Endothelial cell of umbilical vein (primary cell): ENCODE data around the gene ATG5.

Experiments used
- CTCF ChIP-seq, 2 donors: IDR thresholded peaks; 1 replicate in 1 of 2; 2 replicates in 1 of 2; pipeline ENCODE4 v1.5.1; 2011; ENCODE audit warnings: low read length in 2 of 2, mild to moderate bottlenecking in 2 of 2, moderate library complexity in 2 of 2, control low read depth in 1 of 2, inconsistent platforms in 1 of 2, low read depth in 1 of 2; ENCODE audit not compliant: insufficient read depth in 1 of 2; ENCODE audit errors: extremely low read depth in 1 of 2
- EZH2 ChIP-seq: IDR thresholded peaks from 2 replicates; pipeline ENCODE4 v1.6.1; 2012; ENCODE audit warnings: borderline replicate concordance, low read depth, mild to moderate bottlenecking, moderate library complexity, low read length, inconsistent platforms; ENCODE audit not compliant: severe bottlenecking
- FOS ChIP-seq: IDR thresholded peaks from 2 replicates; pipeline ENCODE4 v1.6.1; 2011; ENCODE audit warnings: mild to moderate bottlenecking, low read length, moderate library complexity, borderline replicate concordance; ENCODE audit not compliant: insufficient read depth
- GATA2 ChIP-seq: IDR thresholded peaks from 2 replicates; pipeline ENCODE4 v1.7.0; 2011; ENCODE audit warnings: low read depth, mild to moderate bottlenecking, moderate library complexity, mixed read lengths, low read length; ENCODE audit not compliant: insufficient read length, insufficient read depth
- JUN ChIP-seq: IDR thresholded peaks from 2 replicates; pipeline ENCODE4 v1.6.1; 2011; ENCODE audit warnings: borderline replicate concordance, low read depth; ENCODE audit not compliant: insufficient read length, insufficient read depth
- MAX ChIP-seq: IDR thresholded peaks from 2 replicates; pipeline ENCODE4 v1.6.1; 2011; ENCODE audit not compliant: insufficient read depth, insufficient read length
- MYC ChIP-seq: IDR thresholded peaks from one replicate; pipeline ENCODE4 v1.6.1; 2011; ENCODE audit warnings: mild to moderate bottlenecking, low read depth, low read length
- POLR2A ChIP-seq: IDR thresholded peaks from 2 replicates; pipeline ENCODE4 v1.6.1; 2012; ENCODE audit warnings: low read depth, mild to moderate bottlenecking, control low read depth, low read length
- POLR2AphosphoS5 ChIP-seq: IDR thresholded peaks from 2 replicates; pipeline ENCODE4 v1.6.1; 2012; ENCODE audit warnings: low read depth, mild to moderate bottlenecking, control low read depth, low read length, moderate library complexity; ENCODE audit not compliant: insufficient read depth

GRCh38 chr6:106250953-106251352, 74.6 kb downstream of the ATG5 start:
- TF ChIP-seq POLR2A (no peak), CTCF (IDR thresholded peaks at IDR 0.05; ENCODE audit: extremely low read depth in 1 of 2, insufficient read depth in 1 of 2, low read depth in 1 of 2, low read length in 2 of 2) (no peak), MAX (no peak), EZH2 (no peak), POLR2AphosphoS5 (no peak), MYC (no peak), GATA2 (no peak), JUN (no peak), FOS (no peak)
